HUES64 (cell line): ENCODE data around the gene IQSEC2. TPM values are rescaled to one million over a fixed set of nuclear protein-coding genes. Genes with fewer than 3 reads are reported as not detected.

ENCODE experiments used
- H3K27ac ChIP-seq: 2 replicates; pipeline ENCODE4 v1.7.0; 2013; ENCODE audit warnings: low read depth, low read length, inconsistent platforms
- H3K27me3 ChIP-seq: 2 replicates; pipeline ENCODE4 v1.6.1; 2013; ENCODE audit warnings: mild to moderate bottlenecking, low read length; ENCODE audit not compliant: insufficient read depth
- H3K36me3 ChIP-seq: 2 replicates; pipeline ENCODE4 v1.6.1; 2013; ENCODE audit warnings: mild to moderate bottlenecking, low read length; ENCODE audit not compliant: insufficient read depth
- H3K4me1 ChIP-seq: 2 replicates; pipeline ENCODE4 v1.6.1; 2013; ENCODE audit warnings: mild to moderate bottlenecking, low read length, moderate library complexity; ENCODE audit not compliant: insufficient read depth
- H3K4me3 ChIP-seq: 2 replicates; pipeline ENCODE4 v1.5.1; 2013; ENCODE audit warnings: mild to moderate bottlenecking, low read length, moderate library complexity
- H3K9ac ChIP-seq: 2 replicates; pipeline ENCODE4 v1.6.1; 2013; ENCODE audit warnings: mild to moderate bottlenecking, low read depth, low read length
- H3K9me3 ChIP-seq: 2 replicates; pipeline ENCODE4 v1.6.1; 2013; ENCODE audit warnings: low read depth, low read length; ENCODE audit not compliant: insufficient read depth
- WGBS: fragments of 150-250, 120-280 bp; methylation state at CpG from one replicate; pipeline ENCODE4 v1.1.7; 2013; ENCODE audit warnings: missing lambda C conversion rate; 5-methylcytosine and 5-hydroxymethylcytosine counted together
- polyA plus RNA-seq, 2 experiments: library from polyadenylated mRNA; stranded (reverse); fragments of 50-300 nt; gene quantifications; one replicate each; pipeline ENCODE4 v1.2.3, GENCODE V29; 2013

The IQSEC2 gene
- polyA plus RNA-seq (2013, experiment 1 of 2): 11.6 TPM
- 13.7 TPM for polyA plus RNA-seq (2013, experiment 2 of 2)

DNA sequence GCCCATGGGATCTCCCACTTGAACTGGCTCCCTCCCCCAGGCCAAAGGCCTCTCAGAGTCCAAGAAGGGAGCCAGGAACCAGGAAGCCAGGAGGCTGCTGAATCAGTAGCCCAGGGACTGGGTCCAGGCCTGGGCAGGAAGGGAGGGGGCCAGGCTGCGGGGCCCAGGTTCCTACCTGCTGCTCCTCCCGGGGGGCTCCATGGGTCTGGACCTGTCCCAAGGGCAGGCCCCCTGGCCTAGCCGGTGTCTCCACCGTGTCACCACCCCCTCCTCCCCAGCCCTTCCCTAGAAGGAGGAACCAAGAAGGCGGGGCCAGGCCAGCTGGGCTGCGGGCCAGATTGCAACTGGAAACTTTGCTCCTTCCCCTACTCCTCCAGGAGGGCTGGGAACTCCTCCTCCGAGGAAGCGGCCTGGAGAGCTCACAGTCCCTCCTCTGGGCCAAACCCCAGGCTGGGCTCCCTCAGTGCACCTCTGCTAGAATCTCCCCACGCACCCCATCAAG, at the start of gene IQSEC2:
Gene IQSEC2, minus strand, starts transcription at position 264 of the 502 bp plus-strand sequence.
- 8% methylated on average over 8 of the region's 9 CpGs for WGBS
- Histone ChIP-seq H3K27ac (peak within 1 kb of the TSS; percentile 49; the same call in 1 of the 2 replicates), H3K36me3 (no peaks in the 10 kb centered on the region), H3K4me1 (peaks cover 10% of the 10 kb centered on the region; the same call in 1 of the 2 replicates), H3K9me3 (no peaks in the 10 kb centered on the region), H3K4me3 (peak within 1 kb of the TSS; percentile 38), H3K9ac (no peak within 1 kb of the TSS), H3K27me3 (no peaks in the 10 kb centered on the region)

DNA sequence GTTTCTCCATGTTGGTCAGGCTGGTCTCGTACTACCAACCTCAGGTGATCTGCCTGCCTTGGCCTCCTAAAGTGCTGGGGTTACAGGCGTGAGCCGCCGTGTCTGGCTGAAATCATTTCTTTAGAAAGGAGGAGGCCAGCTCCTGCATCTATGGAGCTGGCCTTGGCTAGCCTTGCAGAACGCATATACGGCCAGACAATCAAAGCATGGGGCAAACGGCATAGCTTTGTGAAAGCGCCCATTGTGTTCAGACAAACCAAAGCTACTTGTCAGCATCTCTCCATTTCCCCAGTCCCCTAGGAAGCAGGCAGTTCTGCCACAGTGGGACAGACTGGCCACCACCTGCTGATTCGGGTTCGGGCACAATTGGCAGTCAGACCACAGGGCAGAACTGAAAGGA, 48.9 kb upstream of the IQSEC2 start:
- H3K9me3 ChIP-seq: no peaks in the 10 kb centered on the region
- H3K36me3 ChIP-seq: no peaks in the 10 kb centered on the region
- no peak overlapping the region for H3K27ac ChIP-seq
- H3K27me3 ChIP-seq: peaks cover 7% of the 10 kb centered on the region; the same call in 1 of the 2 replicates
- 88% methylated on average over 10 of the region's 10 CpGs for WGBS
- H3K9ac ChIP-seq: no peak overlapping the region
- H3K4me1 ChIP-seq: 0 out of 2 replicates have a peak, but pooled peaks cover 6% of the 10 kb centered on the region
- H3K4me3 ChIP-seq: no peak overlapping the region

DNA sequence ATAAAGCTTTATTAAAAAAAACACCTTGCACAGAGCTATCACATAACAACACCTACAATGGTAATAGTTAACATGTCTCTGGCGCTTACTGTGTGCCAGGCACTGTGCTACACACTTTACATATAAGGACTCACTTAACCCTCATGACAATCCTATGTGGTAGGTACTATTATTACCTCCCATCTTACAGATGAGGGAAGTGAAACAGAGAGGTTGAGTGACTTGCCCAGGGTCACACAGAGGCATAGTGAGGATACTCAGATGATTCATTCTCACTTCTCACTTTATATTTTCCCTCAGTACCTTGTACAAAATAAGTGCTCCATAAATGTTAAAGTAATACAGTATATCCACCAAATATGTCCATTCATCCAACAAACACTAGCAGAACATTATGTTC, 43.4 kb upstream of the IQSEC2 start:
- Histone ChIP-seq H3K9me3 (no peaks in the 10 kb centered on the region), H3K9ac (no peak overlapping the region), H3K27ac (no peak overlapping the region), H3K27me3 (peaks cover 43% of the 10 kb centered on the region), H3K36me3 (no peaks in the 10 kb centered on the region), H3K4me1 (peaks cover 13% of the 10 kb centered on the region; the same call in 1 of the 2 replicates), H3K4me3 (no peak overlapping the region)
- WGBS: 100% methylated on average over 1 of the region's 1 CpG

DNA sequence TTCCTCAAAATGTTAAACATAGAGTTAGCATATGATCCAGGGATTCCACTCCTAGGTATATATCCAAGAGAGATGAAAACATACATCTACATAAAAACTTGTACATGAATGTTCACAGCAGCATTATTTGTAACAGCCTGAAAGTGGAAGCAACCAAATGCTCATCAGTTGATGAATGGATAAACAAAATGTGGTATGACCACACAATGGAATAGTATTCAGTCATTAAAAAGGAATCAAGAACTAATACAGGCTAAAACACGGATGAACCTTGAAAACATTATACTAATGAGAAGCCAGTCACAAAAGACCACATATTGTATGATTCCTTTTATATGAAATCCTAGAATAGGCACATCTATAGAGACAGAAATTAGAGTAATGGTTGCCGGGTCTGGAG, 42.7 kb upstream of the IQSEC2 start:
- no peak overlapping the region for H3K27ac ChIP-seq
- peaks cover 50% of the 10 kb centered on the region for H3K27me3 ChIP-seq
- H3K9ac ChIP-seq: no peak overlapping the region
- 100% methylated on average over 1 of the region's 2 CpGs for WGBS
- no peaks in the 10 kb centered on the region for H3K9me3 ChIP-seq
- H3K4me3 ChIP-seq: no peak overlapping the region
- no peaks in the 10 kb centered on the region for H3K36me3 ChIP-seq
- H3K4me1 ChIP-seq: peaks cover 13% of the 10 kb centered on the region; the same call in 1 of the 2 replicates

DNA sequence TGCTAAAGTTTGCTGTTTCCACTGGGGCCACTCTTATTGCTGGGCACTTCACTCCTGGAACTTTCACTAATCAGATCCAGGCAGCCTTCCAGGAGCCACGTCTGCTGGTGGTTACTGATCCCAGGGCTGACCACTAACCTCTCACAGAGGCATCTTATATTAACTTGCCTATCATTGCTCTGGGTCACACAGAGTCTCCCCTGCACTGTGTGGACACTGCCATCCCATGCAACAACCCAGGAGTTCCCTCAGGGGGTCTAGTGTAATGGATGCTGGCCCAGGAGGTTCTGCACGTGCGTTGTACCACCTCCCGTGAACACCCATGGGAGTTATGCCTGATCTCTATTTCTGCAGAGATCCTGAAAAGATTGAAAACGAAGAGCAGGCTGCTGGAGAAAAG, 41.8 kb upstream of the IQSEC2 start:
- H3K4me1 ChIP-seq: peaks cover 13% of the 10 kb centered on the region; the same call in 1 of the 2 replicates
- no peak overlapping the region for H3K4me3 ChIP-seq
- H3K36me3 ChIP-seq: no peaks in the 10 kb centered on the region
- no peak overlapping the region for H3K9ac ChIP-seq
- peaks cover 59% of the 10 kb centered on the region for H3K27me3 ChIP-seq
- H3K9me3 ChIP-seq: no peaks in the 10 kb centered on the region
- H3K27ac ChIP-seq: no peak overlapping the region
- WGBS: 81% methylated on average over 5 of the region's 5 CpGs

DNA sequence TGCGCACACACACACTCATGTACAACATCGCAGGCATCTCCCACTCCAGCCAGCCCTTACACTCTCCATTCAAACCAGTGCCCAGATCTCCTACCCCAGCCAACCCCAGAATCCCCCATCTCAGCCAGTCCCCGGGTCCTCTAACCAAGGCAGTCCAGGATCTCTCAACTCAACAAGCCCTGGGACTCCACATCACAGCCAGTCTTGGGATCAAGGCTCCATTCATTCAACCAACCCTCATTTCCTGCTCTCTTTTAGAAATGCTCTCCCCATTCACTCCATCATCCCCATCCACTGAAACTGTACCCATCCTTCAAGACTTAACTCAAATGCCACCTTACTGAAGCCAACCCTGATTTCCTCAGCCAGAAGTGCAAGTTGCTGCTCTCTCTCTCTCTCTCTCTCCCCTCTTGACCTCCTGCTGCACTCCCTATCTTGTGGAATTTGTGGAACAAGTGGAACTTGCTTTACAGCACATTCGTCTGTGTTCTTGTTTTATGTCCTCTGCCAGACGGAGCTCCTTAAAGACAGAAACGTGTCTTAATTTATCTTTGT, 40.6 kb upstream of the IQSEC2 start:
- no peaks in the 10 kb centered on the region for H3K9me3 ChIP-seq
- WGBS: 74% methylated on average over 5 of the region's 6 CpGs
- peaks cover 7% of the 10 kb centered on the region; the same call in 1 of the 2 replicates for H3K4me1 ChIP-seq
- peaks cover 66% of the 10 kb centered on the region for H3K27me3 ChIP-seq
- H3K27ac ChIP-seq: no peak overlapping the region
- H3K36me3 ChIP-seq: no peaks in the 10 kb centered on the region
- peak overlapping the region; percentile 26; the same call in 1 of the 2 replicates for H3K4me3 ChIP-seq
- H3K9ac ChIP-seq: no peak overlapping the region

DNA sequence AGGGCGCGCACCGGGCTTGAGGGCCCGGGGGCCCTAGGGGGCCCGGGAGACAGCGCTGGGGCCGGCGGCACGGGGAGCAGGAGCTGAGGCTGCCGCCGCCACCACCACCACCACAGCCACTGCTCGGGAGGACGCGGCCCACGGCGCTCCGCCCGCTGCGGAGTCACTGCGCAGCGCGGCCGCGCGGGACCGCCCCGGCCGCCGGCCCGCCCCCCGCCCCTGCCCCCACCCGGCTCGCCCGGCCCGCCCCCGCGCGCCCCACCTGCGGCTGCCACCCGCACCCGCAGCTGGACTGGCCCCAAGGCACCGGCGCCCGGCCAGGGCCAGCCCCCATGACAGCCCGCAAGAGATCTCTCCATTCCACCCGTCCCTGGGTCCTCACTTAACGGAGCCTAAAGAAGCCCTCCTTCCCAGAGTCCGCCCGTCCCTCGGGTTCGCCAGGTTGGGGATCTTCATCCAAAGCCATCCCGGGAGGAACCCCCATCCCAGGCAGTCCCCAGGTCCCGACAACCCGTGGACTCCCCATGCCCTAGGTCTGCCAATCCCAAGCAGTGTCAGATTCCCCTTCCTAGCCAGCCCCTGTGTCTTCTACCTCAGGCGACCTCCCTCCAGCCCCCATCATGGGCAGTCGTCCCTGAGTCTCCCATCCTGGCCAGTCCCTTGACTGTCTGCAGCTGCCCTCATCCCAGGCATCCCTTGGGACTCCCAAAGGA, 40.0 kb upstream of the IQSEC2 start:
- H3K9me3 ChIP-seq: no peaks in the 10 kb centered on the region
- no peak overlapping the region for H3K27ac ChIP-seq
- peaks cover 7% of the 10 kb centered on the region; the same call in 1 of the 2 replicates for H3K4me1 ChIP-seq
- 4% methylated on average over 46 of the region's 56 CpGs for WGBS
- peaks cover 63% of the 10 kb centered on the region for H3K27me3 ChIP-seq
- H3K36me3 ChIP-seq: no peaks in the 10 kb centered on the region
- H3K4me3 ChIP-seq: peak overlapping the region; percentile 61
- H3K9ac ChIP-seq: no peak overlapping the region

DNA sequence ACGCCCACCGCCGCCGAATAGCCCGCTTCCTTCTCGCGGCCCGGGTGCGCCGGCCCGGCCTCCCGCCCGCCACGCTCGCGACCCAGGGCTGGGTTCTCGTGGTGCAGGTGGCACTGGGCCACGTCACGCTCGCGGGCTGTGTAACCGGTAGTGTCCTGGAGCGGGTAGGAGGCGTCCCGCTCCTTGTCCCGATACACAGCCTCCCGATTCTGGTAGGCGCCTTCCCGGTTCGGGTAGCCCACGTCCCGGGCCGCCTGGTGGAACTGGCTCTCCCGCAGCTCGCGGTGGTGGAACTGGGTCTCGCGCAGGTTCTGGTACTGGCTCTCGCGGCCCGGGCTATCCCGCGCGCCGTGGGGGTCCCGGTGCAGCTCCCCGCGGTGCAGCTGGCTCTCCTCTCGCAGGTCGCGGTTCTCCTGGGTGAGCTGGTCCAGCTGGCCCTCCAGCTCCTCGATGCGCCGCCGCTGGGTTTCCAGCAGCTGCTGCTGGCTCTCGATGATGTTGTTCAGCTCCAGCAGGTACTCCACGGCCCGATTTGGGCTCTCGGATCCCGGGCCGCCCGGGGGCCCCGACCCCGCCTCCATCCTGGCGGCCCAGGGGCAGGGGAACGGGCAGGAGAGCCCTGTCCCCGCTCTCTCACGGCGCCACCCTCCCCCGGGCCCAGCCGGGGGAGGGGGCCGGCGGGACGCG, 39.3 kb upstream of the IQSEC2 start:
- no peak overlapping the region for H3K27ac ChIP-seq
- H3K4me1 ChIP-seq: peaks cover 7% of the 10 kb centered on the region; the same call in 1 of the 2 replicates
- no peak overlapping the region for H3K9ac ChIP-seq
- peak overlapping the region; percentile 61 for H3K4me3 ChIP-seq
- H3K36me3 ChIP-seq: no peaks in the 10 kb centered on the region
- WGBS: under 1% methylated on average over 75 of the region's 75 CpGs
- H3K9me3 ChIP-seq: no peaks in the 10 kb centered on the region
- peaks cover 63% of the 10 kb centered on the region for H3K27me3 ChIP-seq

DNA sequence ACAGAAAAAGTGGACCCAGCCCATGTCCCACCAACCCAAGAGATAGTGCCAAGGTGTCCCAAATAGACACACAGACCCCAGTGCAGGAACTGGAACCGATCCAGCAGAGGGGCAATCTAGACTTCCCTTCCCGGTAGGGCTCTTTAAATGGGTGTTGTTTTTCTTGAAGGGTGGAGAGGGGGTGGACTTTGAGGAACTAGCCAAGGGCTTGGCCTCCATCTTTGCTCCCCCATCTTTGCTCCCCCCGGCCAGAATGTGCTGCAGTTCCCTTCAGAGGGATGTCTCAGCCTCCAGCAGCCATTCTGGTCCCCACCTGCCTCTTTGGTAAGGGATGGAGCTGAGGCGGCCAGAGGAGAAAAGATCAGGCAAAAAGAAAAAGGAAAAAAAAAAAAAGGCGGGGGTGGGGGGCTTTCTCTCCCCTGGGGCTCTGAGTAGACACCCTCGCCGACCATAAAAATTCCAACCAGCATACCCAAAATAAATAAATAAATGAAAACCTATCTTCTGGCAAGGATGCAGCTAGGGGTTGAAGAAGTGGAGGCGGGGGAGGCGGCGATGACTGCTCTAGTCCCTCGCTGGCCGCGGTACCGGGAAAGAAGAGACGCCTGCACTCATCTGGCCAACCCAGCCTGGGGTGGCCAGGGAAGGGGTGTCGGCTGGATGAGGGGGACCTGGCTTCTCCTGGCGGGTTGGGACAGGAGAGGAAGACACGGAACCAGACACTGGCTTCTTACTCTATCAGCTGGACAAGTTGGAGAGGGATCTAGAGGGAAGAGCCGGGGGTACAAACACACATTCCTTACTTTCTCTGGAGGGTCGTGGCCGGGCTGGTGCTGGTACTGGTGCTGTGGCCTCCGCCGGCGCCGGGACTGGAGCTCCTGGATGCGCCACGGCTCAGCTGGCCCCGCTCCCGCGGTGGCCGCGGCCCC, 38.5 kb upstream of the IQSEC2 start:
- peak overlapping the region; percentile 61 for H3K4me3 ChIP-seq
- no peaks in the 10 kb centered on the region for H3K36me3 ChIP-seq
- 0 out of 2 replicates have a peak overlapping the region, but pooled peaks have one; percentile 26 for H3K9ac ChIP-seq
- H3K9me3 ChIP-seq: no peaks in the 10 kb centered on the region
- peaks cover 7% of the 10 kb centered on the region; the same call in 1 of the 2 replicates for H3K4me1 ChIP-seq
- 5% methylated on average over 26 of the region's 32 CpGs for WGBS
- H3K27me3 ChIP-seq: peaks cover 59% of the 10 kb centered on the region
- H3K27ac ChIP-seq: no peak overlapping the region

DNA sequence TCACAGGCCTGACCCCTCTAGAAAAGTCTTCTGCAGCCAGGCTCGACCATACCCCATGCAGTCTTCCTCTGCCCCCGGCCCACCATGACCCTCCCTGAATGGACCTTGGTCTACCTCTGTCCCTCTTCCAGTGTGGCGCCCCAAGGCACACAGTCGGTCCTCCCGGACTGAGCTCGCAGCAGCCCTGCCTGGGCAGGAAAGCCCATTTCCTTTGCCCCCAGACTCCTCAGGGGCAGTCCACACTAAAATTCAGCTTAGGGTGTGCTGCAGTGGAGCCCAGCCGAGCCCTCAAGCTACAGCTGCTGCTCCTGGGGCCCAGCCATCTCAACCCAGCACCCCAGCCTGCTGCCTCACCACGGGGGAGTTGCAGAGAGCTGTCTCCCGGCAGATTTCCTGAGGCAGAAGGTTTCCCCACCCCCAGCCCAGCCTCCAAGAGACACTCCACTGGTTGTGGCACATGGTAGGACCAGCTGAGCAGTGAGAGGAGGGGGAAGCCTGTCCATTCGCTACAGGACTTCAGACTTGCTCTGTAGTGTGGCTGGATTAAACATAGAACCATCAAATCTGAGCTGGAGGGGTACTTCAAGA, 37.5 kb upstream of the IQSEC2 start:
- peak overlapping the region; percentile 61 for H3K4me3 ChIP-seq

More for the DNA sequence above, 37.5 kb upstream of the IQSEC2 start:
- H3K27ac ChIP-seq: no peak overlapping the region
- WGBS: 62% methylated on average over 10 of the region's 10 CpGs
- H3K27me3 ChIP-seq: peaks cover 59% of the 10 kb centered on the region
- no peak overlapping the region for H3K9ac ChIP-seq
- no peaks in the 10 kb centered on the region for H3K36me3 ChIP-seq
- no peaks in the 10 kb centered on the region for H3K9me3 ChIP-seq
- H3K4me1 ChIP-seq: peaks cover 7% of the 10 kb centered on the region; the same call in 1 of the 2 replicates
